A673 (cell line): ENCODE measurements around the gene NFASC.

Experiments used
- CTCF ChIP-seq: fragments of 300-800, 200-600 bp; sonication (generic); conservative IDR thresholded peaks from 2 replicates; pipeline ENCODE4 v1.5.1; 2017; ENCODE audit warnings: low read depth, mild to moderate bottlenecking, antibody characterized with exemption, low read length, moderate library complexity, mixed read lengths
- EZH2 ChIP-seq: fragments of 200-600 bp; sonication (generic); IDR thresholded peaks from 2 replicates; pipeline ENCODE4 v1.6.1; 2017; ENCODE audit warnings: borderline replicate concordance, low read depth, mild to moderate bottlenecking, mixed read lengths, antibody characterized with exemption, low read length; ENCODE audit not compliant: poor library complexity, severe bottlenecking

GRCh38 chr1:204841316-204841715, 29.3 kb upstream of the NFASC start:
- TF ChIP-seq CTCF = no peak
- TF ChIP-seq EZH2 = no peak
